ENCODE measurements around the gene NMS.

- no peak for TF ChIP-seq CTCF (conservative IDR thresholded peaks at IDR 0.05; ENCODE audit: low read length)
- no peak for TF ChIP-seq EZH2phosphoT487 (IDR thresholded peaks at IDR 0.05; ENCODE audit: borderline replicate concordance, low read depth, low read length)
These were observed 6.3 kb downstream of the NMS start for GRCh38 chr2:100476606-100477005.
